ENCODE data around the gene ADAP1.

The ADAP1 gene

DNA sequence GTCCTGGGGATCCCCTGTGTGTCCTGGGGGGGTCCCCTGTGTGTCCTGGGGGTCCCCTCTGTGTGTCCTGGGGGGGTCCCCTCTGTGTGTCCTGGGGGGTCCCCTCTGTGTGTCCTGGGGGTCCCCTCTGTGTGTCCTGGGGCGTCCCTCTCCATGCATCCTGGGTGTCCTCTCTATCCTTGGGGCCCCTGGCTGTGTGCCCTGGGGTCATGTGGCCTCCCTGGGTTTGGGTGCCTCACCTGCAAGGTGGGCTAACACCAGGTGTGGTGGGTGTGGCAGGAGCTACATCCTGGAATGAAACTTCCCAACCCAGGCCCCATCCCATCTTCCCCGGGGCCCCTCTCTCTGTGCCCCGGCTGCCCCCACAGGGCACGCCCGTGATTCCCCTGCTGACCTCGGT is 33.4 kb upstream of the ADAP1 start:
- DNase-seq = no peak
- no peak overlapping the region for H3K4me3 ChIP-seq (ENCODE audit: low read depth, low read length)
- H3K27me3 ChIP-seq (replicated peaks) = no peaks in the 10 kb centered on the region
- no peaks in the 10 kb centered on the region for H3K36me3 ChIP-seq (replicated peaks)
- TF ChIP-seq, protein P1, sequence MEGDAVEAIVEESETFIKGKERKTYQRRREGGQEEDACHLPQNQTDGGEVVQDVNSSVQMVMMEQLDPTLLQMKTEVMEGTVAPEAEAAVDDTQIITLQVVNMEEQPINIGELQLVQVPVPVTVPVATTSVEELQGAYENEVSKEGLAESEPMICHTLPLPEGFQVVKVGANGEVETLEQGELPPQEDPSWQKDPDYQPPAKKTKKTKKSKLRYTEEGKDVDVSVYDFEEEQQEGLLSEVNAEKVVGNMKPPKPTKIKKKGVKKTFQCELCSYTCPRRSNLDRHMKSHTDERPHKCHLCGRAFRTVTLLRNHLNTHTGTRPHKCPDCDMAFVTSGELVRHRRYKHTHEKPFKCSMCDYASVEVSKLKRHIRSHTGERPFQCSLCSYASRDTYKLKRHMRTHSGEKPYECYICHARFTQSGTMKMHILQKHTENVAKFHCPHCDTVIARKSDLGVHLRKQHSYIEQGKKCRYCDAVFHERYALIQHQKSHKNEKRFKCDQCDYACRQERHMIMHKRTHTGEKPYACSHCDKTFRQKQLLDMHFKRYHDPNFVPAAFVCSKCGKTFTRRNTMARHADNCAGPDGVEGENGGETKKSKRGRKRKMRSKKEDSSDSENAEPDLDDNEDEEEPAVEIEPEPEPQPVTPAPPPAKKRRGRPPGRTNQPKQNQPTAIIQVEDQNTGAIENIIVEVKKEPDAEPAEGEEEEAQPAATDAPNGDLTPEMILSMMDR (IDR thresholded peaks at IDR 0.05; ENCODE audit: low read depth, low read length, missing control alignments) = no peak
- no peak overlapping the region for H3K27ac ChIP-seq
- in situ Hi-C loops (cut with HindIII; ENCODE audit: low pct_ligation_motif_present, low sequenced_read_pairs) = no loop called here

DNA sequence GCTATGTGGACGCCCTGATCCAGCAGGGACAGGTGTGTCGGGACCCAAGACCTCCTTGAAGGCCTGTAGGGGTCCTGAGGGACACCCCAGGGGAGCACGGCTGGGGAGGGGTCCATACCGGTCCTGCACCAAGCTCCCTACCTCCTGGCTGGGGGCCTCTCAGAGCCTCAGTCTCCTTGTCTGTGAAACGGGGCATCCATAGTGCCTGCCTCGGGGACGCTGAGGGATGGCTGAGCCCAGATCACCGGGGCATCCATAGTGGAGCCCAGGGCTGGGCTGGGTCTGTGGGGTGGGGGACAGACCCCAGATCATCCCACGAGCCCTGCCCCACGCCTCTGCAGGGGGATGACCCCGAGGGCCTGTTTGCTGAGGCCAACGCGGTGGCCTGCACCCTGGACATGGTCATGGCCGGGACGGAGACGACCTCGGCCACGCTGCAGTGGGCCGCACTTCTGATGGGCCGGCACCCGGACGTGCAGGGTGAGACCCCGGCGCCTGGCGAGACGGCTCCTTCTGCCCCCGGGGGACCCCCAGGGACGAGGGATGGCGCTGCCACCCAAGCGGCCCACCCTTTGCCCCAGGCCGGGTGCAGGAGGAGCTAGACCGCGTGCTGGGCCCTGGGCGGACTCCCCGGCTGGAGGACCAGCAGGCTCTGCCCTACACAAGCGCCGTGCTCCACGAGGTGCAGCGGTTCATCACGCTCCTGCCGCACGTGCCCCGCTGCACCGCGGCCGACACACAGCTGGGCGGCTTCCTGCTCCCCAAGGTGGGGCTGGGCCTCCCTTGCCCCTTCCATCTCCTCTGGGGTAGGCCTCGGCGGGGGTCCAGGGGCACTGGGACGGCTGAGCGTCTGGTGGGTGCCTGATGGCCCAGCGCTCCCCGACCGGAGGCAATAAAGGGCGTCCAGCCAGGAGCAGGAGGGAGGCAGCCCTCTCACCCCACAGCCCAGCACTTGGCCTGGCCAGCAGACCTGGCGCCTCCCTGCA is 32.6 kb upstream of the ADAP1 start:
- H3K36me3 ChIP-seq (replicated peaks) = no peaks in the 10 kb centered on the region
- no peak overlapping the region for H3K4me3 ChIP-seq (ENCODE audit: low read depth, low read length)
- TF ChIP-seq, protein P1 (IDR thresholded peaks at IDR 0.05; ENCODE audit: low read depth, low read length, missing control alignments) = no peak
- DNase-seq = no peak
- no peak overlapping the region for H3K27ac ChIP-seq
- in situ Hi-C loops (cut with HindIII; ENCODE audit: low pct_ligation_motif_present, low sequenced_read_pairs) = no loop called here
- H3K27me3 ChIP-seq (replicated peaks) = no peaks in the 10 kb centered on the region

DNA sequence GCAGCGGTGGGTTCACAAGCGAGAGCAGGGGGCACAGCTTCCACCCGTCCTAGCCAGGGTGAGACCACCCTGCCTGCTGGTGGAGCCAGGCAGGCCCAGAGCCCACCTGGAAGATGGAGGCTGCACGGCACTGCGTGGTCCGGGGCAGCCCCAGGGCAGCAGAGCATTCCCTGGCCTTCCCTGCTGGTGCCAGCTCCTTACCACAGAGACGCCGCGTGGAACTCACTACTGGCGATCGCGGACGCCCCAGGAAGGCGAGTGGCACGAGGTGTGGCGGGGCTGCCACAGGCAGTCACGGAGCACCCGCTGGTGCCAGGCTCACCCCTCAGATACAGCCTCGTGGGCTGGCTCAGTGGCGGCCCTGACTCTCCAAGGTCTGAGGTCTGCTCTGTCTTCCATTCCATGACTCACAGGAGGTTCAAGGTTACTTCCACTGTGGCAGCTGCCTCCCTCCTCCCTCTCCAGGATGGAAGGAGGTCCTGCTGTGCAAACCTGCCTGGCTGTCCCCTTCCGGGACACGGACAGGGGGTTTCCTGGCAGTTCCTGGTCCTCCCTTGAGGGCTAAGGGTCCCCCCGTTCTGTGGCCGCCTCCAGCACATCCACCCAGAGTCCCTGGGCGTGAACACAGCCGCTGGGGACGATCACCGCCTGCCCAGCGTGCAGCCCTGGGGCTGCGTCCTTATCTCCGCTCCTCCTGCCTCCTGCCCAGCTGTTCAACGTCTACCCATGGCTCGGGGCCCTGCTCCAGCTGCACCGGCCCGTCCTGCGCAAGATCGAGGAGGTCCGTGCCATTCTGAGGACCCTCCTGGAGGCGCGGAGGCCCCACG is 31.6 kb upstream of the ADAP1 start:
- in situ Hi-C loops (cut with HindIII; ENCODE audit: low pct_ligation_motif_present, low sequenced_read_pairs) = no loop called here
- Histone ChIP-seq H3K36me3 (replicated peaks) (no peaks in the 10 kb centered on the region), H3K27me3 (replicated peaks) (no peaks in the 10 kb centered on the region), H3K4me3 (ENCODE audit: low read depth, low read length) (no peak overlapping the region), H3K27ac (no peak overlapping the region)
- DNase-seq = peak; percentile 36
- TF ChIP-seq, protein P1 (IDR thresholded peaks at IDR 0.05; ENCODE audit: low read depth, low read length, missing control alignments) = no peak

DNA sequence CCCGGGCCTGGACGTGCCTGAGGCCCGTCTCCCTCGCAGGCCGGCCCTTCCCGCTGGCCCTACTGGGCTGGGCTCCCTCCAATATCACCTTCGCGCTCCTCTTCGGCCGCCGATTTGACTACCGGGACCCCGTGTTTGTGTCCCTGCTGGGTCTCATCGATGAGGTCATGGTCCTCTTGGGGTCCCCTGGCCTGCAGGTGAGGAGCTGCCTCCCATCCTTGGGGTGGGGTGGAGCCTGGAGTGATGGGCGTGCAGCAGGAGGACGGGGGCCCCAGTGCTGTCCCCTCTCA is 30.6 kb upstream of the ADAP1 start:
- Histone ChIP-seq H3K36me3 (replicated peaks) (no peaks in the 10 kb centered on the region), H3K27me3 (replicated peaks) (no peaks in the 10 kb centered on the region), H3K4me3 (ENCODE audit: low read depth, low read length) (no peak overlapping the region), H3K27ac (no peak overlapping the region)
- in situ Hi-C loops (cut with HindIII; ENCODE audit: low pct_ligation_motif_present, low sequenced_read_pairs) = no loop called here
- TF ChIP-seq, protein P1 (IDR thresholded peaks at IDR 0.05; ENCODE audit: low read depth, low read length, missing control alignments) = no peak
- no peak for DNase-seq

DNA sequence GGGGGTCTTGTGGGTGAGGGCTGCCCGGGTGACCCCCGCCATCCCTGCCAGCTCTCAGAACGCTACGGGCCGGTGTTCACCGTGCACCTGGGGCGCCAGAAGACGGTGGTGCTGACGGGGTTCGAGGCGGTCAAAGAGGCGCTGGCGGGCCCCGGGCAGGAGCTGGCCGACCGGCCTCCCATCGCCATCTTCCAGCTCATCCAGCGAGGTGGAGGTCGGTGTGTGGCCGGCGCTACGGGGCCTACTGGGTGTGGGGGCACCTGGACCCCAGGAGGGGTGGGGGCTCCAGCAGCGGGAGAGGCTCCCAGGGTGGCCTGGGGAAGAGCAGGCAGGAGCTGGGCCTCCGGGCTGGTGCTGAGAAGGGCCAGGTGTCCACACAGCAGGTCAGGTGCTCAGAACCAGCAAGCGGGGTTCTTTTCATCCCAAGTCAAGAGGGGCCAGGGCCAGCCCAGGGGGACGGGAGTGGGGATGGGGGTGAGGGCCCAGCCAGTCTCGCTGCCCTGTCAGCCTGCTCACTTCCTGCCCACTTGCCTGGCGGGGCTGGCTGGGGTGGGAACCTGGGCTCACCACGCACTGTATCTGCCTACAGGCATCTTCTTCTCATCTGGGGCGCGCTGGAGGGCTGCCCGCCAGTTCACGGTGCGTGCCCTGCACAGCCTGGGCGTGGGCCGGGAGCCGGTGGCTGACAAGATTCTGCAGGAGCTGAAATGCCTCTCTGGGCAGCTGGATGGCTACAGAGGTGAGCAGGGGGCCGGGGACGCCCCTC is 30.1 kb upstream of the ADAP1 start:
- no peak overlapping the region for H3K4me3 ChIP-seq (ENCODE audit: low read depth, low read length)
- H3K27ac ChIP-seq = no peak overlapping the region
- in situ Hi-C loops (cut with HindIII; ENCODE audit: low pct_ligation_motif_present, low sequenced_read_pairs) = no loop called here
- TF ChIP-seq, protein P1 (IDR thresholded peaks at IDR 0.05; ENCODE audit: low read depth, low read length, missing control alignments) = no peak
- no peaks in the 10 kb centered on the region for H3K27me3 ChIP-seq (replicated peaks)
- no peaks in the 10 kb centered on the region for H3K36me3 ChIP-seq (replicated peaks)
- DNase-seq = no peak
